ENCODE data around the gene MCTP1. TPM values are rescaled to one million over a fixed set of nuclear protein-coding genes. Genes with fewer than 3 reads are reported as not detected.

Gene MCTP1
- polyA plus RNA-seq, 1 donor (not counting 4 experiments of a cell fraction or from before 2014, with no cell fraction given): 4.9 TPM

- no peak for TF ChIP-seq EZH2 (IDR thresholded peaks at IDR 0.05; ENCODE audit: low read length)
- TF ChIP-seq CTCF (optimal IDR thresholded peaks at IDR 0.05 in 1 of 3, IDR thresholded peaks at IDR 0.05 in 1 of 3, conservative IDR thresholded peaks at IDR 0.05 in 1 of 3; ENCODE audit: extremely low read depth in 1 of 3, insufficient read depth in 2 of 3, low read length in 3 of 3): no peak
- Histone ChIP-seq H3K27ac (ENCODE audit: control insufficient read depth, insufficient read depth, low read length) (no peak overlapping the region), H3K9me1 (ENCODE audit: control insufficient read depth, extremely low read depth, insufficient read depth, low read length) (no peaks in the 10 kb centered on the region), H3K4me1 (ENCODE audit: control insufficient read depth, extremely low read depth, insufficient read depth, low read length) (no peaks in the 10 kb centered on the region), H3K36me3 (ENCODE audit: control insufficient read depth in 2 of 2, extremely low read depth in 1 of 2, insufficient read depth in 2 of 2, low read length in 2 of 2) (no peaks in the 10 kb centered on the region), H3K9me3 (ENCODE audit: control insufficient read depth, low read depth, low read length) (no peaks in the 10 kb centered on the region), H4K20me1 (ENCODE audit: control insufficient read depth, extremely low read depth, insufficient read depth, low read length) (no peaks in the 10 kb centered on the region), H3K9ac (ENCODE audit: control insufficient read depth, extremely low read depth, insufficient read depth, low read length) (no peak overlapping the region), H2AFZ (ENCODE audit: control insufficient read depth, low read length) (no peak overlapping the region), H3K4me3 (ENCODE audit: control insufficient read depth in 2 of 3, extremely low read depth in 1 of 3, insufficient read depth in 2 of 3, low read depth in 1 of 3, low read length in 3 of 3) (no peak overlapping the region), H3K79me2 (ENCODE audit: control insufficient read depth, insufficient read depth, low read length) (no peaks in the 10 kb centered on the region), H3K27me3 (ENCODE audit: control insufficient read depth, extremely low read depth, insufficient read depth, low read length) (no peaks in the 10 kb centered on the region), H3K4me2 (ENCODE audit: control insufficient read depth, extremely low read depth, insufficient read depth, low read depth, low read length) (no peak overlapping the region)
- DNase-seq (ENCODE audit: low read depth, low spot score): no peak
- no peak for FAIRE-seq
- dilution Hi-C loops (cut with MboI; ENCODE audit: extremely low pct_ligation_motif_present, low sequenced_read_pairs): no loop called here
These were observed 427.8 kb downstream of the MCTP1 start for GRCh38 chr5:94857111-94857510.

GRCh38 chr5:94856257-94856800 is 428.6 kb downstream of the MCTP1 start:
- FAIRE-seq (no peak), DNase-seq (ENCODE audit: low read depth, low spot score) (no peak)
- no peaks in the 10 kb centered on the region for H4K20me1 ChIP-seq (ENCODE audit: control insufficient read depth, extremely low read depth, insufficient read depth, low read length)
- no peaks in the 10 kb centered on the region for H3K79me2 ChIP-seq (ENCODE audit: control insufficient read depth, insufficient read depth, low read length)
- no peaks in the 10 kb centered on the region for H3K9me1 ChIP-seq (ENCODE audit: control insufficient read depth, extremely low read depth, insufficient read depth, low read length)
- no peak overlapping the region for H3K9ac ChIP-seq (ENCODE audit: control insufficient read depth, extremely low read depth, insufficient read depth, low read length)
- H3K4me2 ChIP-seq (ENCODE audit: control insufficient read depth, extremely low read depth, insufficient read depth, low read depth, low read length): no peak overlapping the region
- no peaks in the 10 kb centered on the region for H3K36me3 ChIP-seq (ENCODE audit: control insufficient read depth in 2 of 2, extremely low read depth in 1 of 2, insufficient read depth in 2 of 2, low read length in 2 of 2)
- no peaks in the 10 kb centered on the region for H3K27me3 ChIP-seq (ENCODE audit: control insufficient read depth, extremely low read depth, insufficient read depth, low read length)
- TF ChIP-seq EZH2 (IDR thresholded peaks at IDR 0.05; ENCODE audit: low read length): no peak
- no peak for TF ChIP-seq CTCF (optimal IDR thresholded peaks at IDR 0.05 in 1 of 3, IDR thresholded peaks at IDR 0.05 in 1 of 3, conservative IDR thresholded peaks at IDR 0.05 in 1 of 3; ENCODE audit: extremely low read depth in 1 of 3, insufficient read depth in 2 of 3, low read length in 3 of 3)
- H3K4me1 ChIP-seq (ENCODE audit: control insufficient read depth, extremely low read depth, insufficient read depth, low read length): no peaks in the 10 kb centered on the region
- no peaks in the 10 kb centered on the region for H3K9me3 ChIP-seq (ENCODE audit: control insufficient read depth, low read depth, low read length)
- dilution Hi-C loops (cut with MboI; ENCODE audit: extremely low pct_ligation_motif_present, low sequenced_read_pairs): no loop called here
- H2AFZ ChIP-seq (ENCODE audit: control insufficient read depth, low read length): no peak overlapping the region
- H3K4me3 ChIP-seq (ENCODE audit: control insufficient read depth in 2 of 3, extremely low read depth in 1 of 3, insufficient read depth in 2 of 3, low read depth in 1 of 3, low read length in 3 of 3): no peak overlapping the region
- no peak overlapping the region for H3K27ac ChIP-seq (ENCODE audit: control insufficient read depth, insufficient read depth, low read length)
